ENCODE data around the gene GOLGA8J. TPM values are rescaled to one million over a fixed set of nuclear protein-coding genes. Genes with fewer than 3 reads are reported as not detected.
"Not testable (repeated sequence)": the region's sequence is repeated elsewhere in the genome, so short reads cannot be mapped to it uniquely, and the experiment has no call there.

The GOLGA8J gene
- total RNA-seq (2012; rRNA removed) (under 0.01 TPM in 1 of 2 replicates, not detected in the other), polyA plus RNA-seq (2012; rRNA removed) (not detected in 2 replicates), Bru-seq, nascent RNA (not detected), BruChase-seq, experiment 1, labeled RNA remaining after a 6-hour chase (percentile 22 among the genes with signal in this experiment), BruChase-seq, experiment 2, labeled RNA remaining after a 2-hour chase (percentile 14 among the genes with signal in this experiment)
- not detected in 2 replicates for polyA plus RNA-seq (2012; cell fraction: cytosol; rRNA removed)
- 0.07 and 0.13 TPM in 2 replicates for polyA plus RNA-seq (2012; cell fraction: nucleus; rRNA removed; ENCODE audit: low replicate concordance)
- long read RNA-seq, result 0 reads

GRCh38 chr15:30082655-30083054 is at the start of gene GOLGA8J:
Gene GOLGA8J, plus strand, starts transcription at chr15:30082955. Its CDS starts 98 bp downstream, at chr15:30083053.
- H3K4ac ChIP-seq (ENCODE audit: low read depth, low read length); H3K4me2 ChIP-seq (ENCODE audit: low read depth, low read length); H3K14ac ChIP-seq (replicated peaks; ENCODE audit: low read depth, low read length); H2AFZ ChIP-seq (replicated peaks; ENCODE audit: low read length, poor library complexity); H3K9me1 ChIP-seq (ENCODE audit: insufficient read depth, low read length); H4K20me1 ChIP-seq (ENCODE audit: insufficient read depth, low read length); H3K36me3 ChIP-seq (ENCODE audit: control insufficient read depth, insufficient read depth, low read length); H3K56ac ChIP-seq (ENCODE audit: extremely low read depth, insufficient read depth, low read length); H4K8ac ChIP-seq (ENCODE audit: low read depth in 2 of 2, low read length in 2 of 2); ATAC-seq (ENCODE audit: low read depth); H3K79me1 ChIP-seq (ENCODE audit: low read depth in 1 of 2, low read length in 2 of 2); POLR2A ChIA-PET (ENCODE audit: unreplicated experiment); H4K91ac ChIP-seq (ENCODE audit: insufficient read depth, low read depth, low read length); H2BK120ac ChIP-seq (ENCODE audit: low read depth, low read length); H3K9ac ChIP-seq (ENCODE audit: low read depth, low read length); H4K5ac ChIP-seq (ENCODE audit: low read depth, low read length); H3K27me3 ChIP-seq (ENCODE audit: control insufficient read depth, insufficient read depth, low read length); in situ Hi-C loops (cut with MboI; ENCODE audit: low sequenced_read_pairs); H2AK9ac ChIP-seq (replicated peaks; ENCODE audit: low read depth, low read length, poor library complexity); H3K18ac ChIP-seq (ENCODE audit: low read depth, low read length); DNase-seq; H2BK5ac ChIP-seq (ENCODE audit: low read depth, low read length, poor library complexity, severe bottlenecking); intact Hi-C loops (cut with micrococcal nuclease); H3K23ac ChIP-seq (ENCODE audit: low read depth, low read length); CTCF ChIA-PET; H3K9me3 ChIP-seq (ENCODE audit: control insufficient read depth, insufficient read depth, low read length); H2AK5ac ChIP-seq (ENCODE audit: low read depth, low read length); H3K27ac ChIP-seq (ENCODE audit: insufficient read depth, low read length); H2BK20ac ChIP-seq (ENCODE audit: low read depth, low read length); H2BK15ac ChIP-seq (ENCODE audit: low read depth, low read length); BruUV-seq (replicated peaks); H3K4me3 ChIP-seq (ENCODE audit: insufficient read depth, low read depth, low read length); dilution Hi-C loops (cut with HindIII; ENCODE audit: low sequenced_read_pairs, unreplicated experiment); H3K4me1 ChIP-seq (ENCODE audit: control insufficient read depth, insufficient read depth, low read length): not testable (repeated sequence)
- no CpG with 5 or more reads among the region's 7 CpGs for WGBS, 2 experiments (ENCODE audit: extremely low coverage in 2 of 2, insufficient read length in 1 of 2)

All from IMR-90 (cell line).